ENCODE results near the gene GIPC2. TPM values are rescaled to one million over a fixed set of nuclear protein-coding genes. Genes with fewer than 3 reads are reported as not detected.

Gene GIPC2
- total RNA-seq, 2 experiments from 2014 or later: 0.18 to 0.41 TPM

DNA sequence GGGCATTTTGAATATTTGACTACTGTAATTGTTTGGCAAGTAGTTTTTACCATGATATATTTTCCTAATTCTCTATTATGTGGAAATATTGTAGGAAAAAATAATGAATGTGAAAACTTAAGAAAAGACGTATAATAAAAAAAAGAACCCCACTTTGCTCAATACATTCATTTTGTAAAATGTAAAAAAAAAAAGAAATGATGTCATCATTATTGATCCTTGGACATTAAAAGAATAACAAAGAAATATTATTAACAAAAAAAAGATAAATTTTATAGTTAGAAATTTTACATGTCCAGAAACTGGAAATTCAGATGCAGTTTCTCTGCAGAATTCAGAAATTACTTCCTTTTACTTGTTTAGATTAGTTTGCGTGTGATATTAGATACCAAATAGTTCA is 5.2 kb downstream of the GIPC2 start:
- ChIA-PET CTCF (interaction anchor here (1.2 kb wide), 1 partner anchor 200 kb away, joined by 3 read pairs; no protein-coding TSS in a partner anchor), POLR2A (no interaction called here)
- no peak overlapping the region for H3K4me3 Mint-ChIP-seq
- H3K36me3 Mint-ChIP-seq (ENCODE audit: low read depth): no peaks in the 10 kb centered on the region
- DNase-seq (no peak), ATAC-seq (no peak)
- no peak overlapping the region for H3K27ac Mint-ChIP-seq
- no peaks in the 10 kb centered on the region for H3K9me3 Mint-ChIP-seq
- intact Hi-C loops (cut with micrococcal nuclease): no loop called here
- H3K4me1 Mint-ChIP-seq (ENCODE audit: low read depth): peaks cover 32% of the 10 kb centered on the region
- no peak for TF ChIP-seq CTCF (IDR thresholded peaks at IDR 0.05)
- H3K27me3 Mint-ChIP-seq: peaks cover 27% of the 10 kb centered on the region

- ChIA-PET POLR2A (interaction anchor here (0.8 kb wide), 1 partner anchor 11 kb away, joined by 3 read pairs; no protein-coding TSS in a partner anchor), CTCF (no interaction called here)
- Mint-ChIP-seq H3K27ac (no peak overlapping the region), H3K27me3 (peaks cover 11% of the 10 kb centered on the region), H3K4me3 (no peak overlapping the region), H3K36me3 (ENCODE audit: low read depth) (no peaks in the 10 kb centered on the region), H3K9me3 (no peaks in the 10 kb centered on the region), H3K4me1 (ENCODE audit: low read depth) (peaks cover 18% of the 10 kb centered on the region)
- intact Hi-C loops (cut with micrococcal nuclease): no loop called here
- no peak for TF ChIP-seq CTCF (IDR thresholded peaks at IDR 0.05)
- ATAC-seq: no peak
- DNase-seq: no peak
Measured at GRCh38 chr1:78052685-78053405, 7.1 kb downstream of the GIPC2 start.

GRCh38 chr1:78053498-78053897 is 7.7 kb downstream of the GIPC2 start:
- ChIA-PET POLR2A (no interaction called here), CTCF (no interaction called here)
- H3K36me3 Mint-ChIP-seq (ENCODE audit: low read depth): no peaks in the 10 kb centered on the region
- no peaks in the 10 kb centered on the region for H3K9me3 Mint-ChIP-seq
- peaks cover 13% of the 10 kb centered on the region for H3K4me1 Mint-ChIP-seq (ENCODE audit: low read depth)
- no peak overlapping the region for H3K27ac Mint-ChIP-seq
- no peak for TF ChIP-seq CTCF (IDR thresholded peaks at IDR 0.05)
- intact Hi-C loops (cut with micrococcal nuclease): no loop called here
- DNase-seq (no peak), ATAC-seq (no peak)
- H3K4me3 Mint-ChIP-seq: no peak overlapping the region
- H3K27me3 Mint-ChIP-seq: peaks cover 8% of the 10 kb centered on the region

- H3K27ac Mint-ChIP-seq: no peak overlapping the region
- no peak overlapping the region for H3K4me3 Mint-ChIP-seq
- H3K36me3 Mint-ChIP-seq (ENCODE audit: low read depth): no peaks in the 10 kb centered on the region
- H3K9me3 Mint-ChIP-seq: no peaks in the 10 kb centered on the region
- POLR2A ChIA-PET: interaction anchor here (1.2 to 1.7 kb wide), 2 partner anchors 50 to 75 kb away, joined by 5 to 6 read pairs; partner anchors contain the start of genes DNAJB4 and FUBP1
- no peak for TF ChIP-seq CTCF (IDR thresholded peaks at IDR 0.05)
- H3K27me3 Mint-ChIP-seq: peaks cover 4% of the 10 kb centered on the region
- CTCF ChIA-PET: interaction anchor here (1.1 kb wide), 1 partner anchor 60 kb away, joined by 3 read pairs; no protein-coding TSS in a partner anchor
- ATAC-seq: peak; percentile 62
- H3K4me1 Mint-ChIP-seq (ENCODE audit: low read depth): peaks cover 7% of the 10 kb centered on the region
- intact Hi-C loops (cut with micrococcal nuclease): no loop called here
- DNase-seq: no peak
Measured at GRCh38 chr1:78054559-78054958, 8.8 kb downstream of the GIPC2 start.

DNA sequence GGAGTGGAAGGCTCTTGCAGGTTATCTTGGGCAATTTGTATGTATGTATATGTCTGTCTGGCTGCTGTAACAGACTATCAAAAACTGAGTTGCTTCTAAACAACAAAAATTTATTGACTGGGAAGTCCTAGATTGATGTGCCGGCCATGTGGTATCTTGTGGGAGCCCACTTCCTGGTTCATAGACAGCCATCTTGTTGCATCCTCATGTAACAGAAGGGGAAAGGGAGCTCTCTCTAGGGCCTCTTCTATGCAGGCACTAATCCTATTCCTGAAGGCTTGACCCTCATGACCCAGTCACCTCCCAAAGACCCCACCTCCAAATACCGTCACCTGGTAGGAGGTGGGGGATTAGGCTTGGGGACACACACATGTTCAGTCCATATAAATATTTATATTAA is 9.2 kb downstream of the GIPC2 start:
- DNase-seq (no peak), ATAC-seq (no peak)
- no peaks in the 10 kb centered on the region for H3K9me3 Mint-ChIP-seq
- POLR2A ChIA-PET: interaction anchor here (1.2 to 1.7 kb wide), 2 partner anchors 50 to 76 kb away, joined by 5 to 6 read pairs; partner anchors contain the start of genes DNAJB4 and FUBP1
- CTCF ChIA-PET: interaction anchor here (1.1 kb wide), 1 partner anchor 60 kb away, joined by 3 read pairs; no protein-coding TSS in a partner anchor
- intact Hi-C loops (cut with micrococcal nuclease): no loop called here
- H3K36me3 Mint-ChIP-seq (ENCODE audit: low read depth): no peaks in the 10 kb centered on the region
- H3K4me1 Mint-ChIP-seq (ENCODE audit: low read depth): peaks cover 7% of the 10 kb centered on the region
- no peak overlapping the region for H3K27ac Mint-ChIP-seq
- TF ChIP-seq CTCF (IDR thresholded peaks at IDR 0.05): no peak
- peaks cover 4% of the 10 kb centered on the region for H3K27me3 Mint-ChIP-seq
- no peak overlapping the region for H3K4me3 Mint-ChIP-seq
